ENCODE results near the gene LAPTM4A.
A peak's percentile ranks its signal among the peaks of the same experiment; 100 is the strongest.
"Not testable (repeated sequence)": the region's sequence is repeated elsewhere in the genome, so short reads cannot be mapped to it uniquely, and the experiment has no call there.

The LAPTM4A gene

GRCh38 chr2:20050104-20050645, 1.3 kb downstream of the LAPTM4A start:
- peak; percentile 91 for DNase-seq

- peak; percentile 81 for DNase-seq
These were observed 1.8 kb downstream of the LAPTM4A start for GRCh38 chr2:20049637-20050036.

GRCh38 chr2:20048488-20049448, 2.7 kb downstream of the LAPTM4A start:
- DNase-seq = no peak

- DNase-seq = not testable (repeated sequence)
These were observed 5.6 kb downstream of the LAPTM4A start for GRCh38 chr2:20045712-20046292.

GRCh38 chr2:20044778-20045177, 6.7 kb downstream of the LAPTM4A start:
- DNase-seq = no peak

GRCh38 chr2:20042531-20042930, 8.9 kb downstream of the LAPTM4A start:
- DNase-seq = no peak

- no peak for DNase-seq
These were observed 10.8 kb downstream of the LAPTM4A start for GRCh38 chr2:20040489-20041172.

GRCh38 chr2:20037660-20038059, 13.8 kb downstream of the LAPTM4A start:
- DNase-seq = no peak

GRCh38 chr2:20035955-20036666, 15.3 kb downstream of the LAPTM4A start:
- peak; percentile 34 for DNase-seq

GRCh38 chr2:20034821-20035220, 16.6 kb downstream of the LAPTM4A start:
- no peak for DNase-seq

GRCh38 chr2:20034218-20034617, 17.2 kb downstream of the LAPTM4A start:
- DNase-seq = no peak

GRCh38 chr2:20033322-20033721, 18.1 kb downstream of the LAPTM4A start:
- DNase-seq = no peak

- no peak for DNase-seq
These were observed 21.2 kb downstream of the LAPTM4A start for GRCh38 chr2:20030224-20030623.

- DNase-seq = no peak
These were observed 23.6 kb downstream of the LAPTM4A start for GRCh38 chr2:20027705-20028434.

- no peak for DNase-seq
These were observed 24.2 kb downstream of the LAPTM4A start for GRCh38 chr2:20027260-20027677.

GRCh38 chr2:20025065-20025786, 26.2 kb downstream of the LAPTM4A start:
- DNase-seq = no peak

- peak; percentile 82 for DNase-seq
These were observed 27.7 kb downstream of the LAPTM4A start for GRCh38 chr2:20023688-20024087.

- DNase-seq = peak; percentile 42
These were observed 29.9 kb downstream of the LAPTM4A start for GRCh38 chr2:20021405-20022009.

- DNase-seq = no peak
These were observed 31.7 kb downstream of the LAPTM4A start for GRCh38 chr2:20019747-20020146.

GRCh38 chr2:20018601-20019152, 32.8 kb downstream of the LAPTM4A start:
- no peak for DNase-seq
